SK-N-SH (cell line): ENCODE results near the gene PEX5. TPM values are rescaled to one million over a fixed set of nuclear protein-coding genes. Genes with fewer than 3 reads are reported as not detected.
A peak's percentile ranks its signal among the peaks of the same experiment; 100 is the strongest.

Source experiments
- CTCF ChIA-PET: fragments of 300-600, 350-600 bp; formaldehyde crosslinking; extraction: SDS; loops from one replicate; lab custom pipeline; 2021; lab: Yijun Ruan, JAX
- POLR2A ChIA-PET: fragments of 350-600 bp; sonication (Branson Sonifier 250); formaldehyde crosslinking; extraction: SDS; loops from one replicate; lab custom pipeline; 2020; ENCODE audit warnings: antibody characterized with exemption, inconsistent platforms; lab: Yijun Ruan, JAX
- DNase-seq: peaks from one replicate; pipeline ENCODE4 v3.0.0; 2012
- H2AFZ ChIP-seq: fragments of 200-600 bp; sonication (generic); 2 replicates; pipeline ENCODE4 v1.8.1; 2016; ENCODE audit warnings: antibody characterized with exemption, mild to moderate bottlenecking, low read depth
- H3F3A ChIP-seq: fragments of 200-600 bp; sonication (generic); replicated peaks from 2 replicates; pipeline ENCODE3; 2016; ENCODE audit warnings: antibody characterized with exemption, mild to moderate bottlenecking; ENCODE audit not compliant: insufficient read depth
- H3K27ac ChIP-seq, 2 experiments: fragments of 200-500 bp in 1 of 2; fragments of 200-600 bp in 1 of 2; sonication (Bioruptor generic) in 1 of 2; sonication (generic), shearing (Covaris generic) in 1 of 2; 2 replicates each; pipeline versions ENCODE4 v1.5.1 to v1.6.1; 2014 to 2016; ENCODE audit warnings: low read depth in 2 of 2, inconsistent platforms in 1 of 2, low read length in 1 of 2, mild to moderate bottlenecking in 1 of 2, mixed read lengths in 1 of 2
- H3K27me3 ChIP-seq: fragments of 200-600 bp; sonication (generic), shearing (Covaris generic); 2 replicates; pipeline ENCODE4 v1.6.1; 2016; ENCODE audit warnings: mixed run types; ENCODE audit not compliant: insufficient read depth
- H3K36me3 ChIP-seq, 2 experiments: fragments of 200-500 bp in 1 of 2; fragments of 200-600 bp in 1 of 2; sonication (Bioruptor generic) in 1 of 2; sonication (generic) in 1 of 2; replicated peaks in 1 of 2; 2 replicates each; pipeline versions ENCODE3 to v1.5.1; 2014 to 2016; ENCODE audit warnings: low read length in 1 of 2, mild to moderate bottlenecking in 1 of 2; ENCODE audit not compliant: insufficient read depth in 2 of 2, control insufficient read depth in 1 of 2
- H3K4me1 ChIP-seq, 2 experiments: fragments of 200-500 bp in 1 of 2; fragments of 200-600 bp in 1 of 2; sonication (Bioruptor generic) in 1 of 2; sonication (generic), shearing (Covaris generic) in 1 of 2; 2 replicates each; pipeline versions ENCODE4 v1.5.1 to v1.6.1; 2014 to 2016; ENCODE audit warnings: low read depth in 1 of 2, low read length in 1 of 2, mixed run types in 1 of 2; ENCODE audit not compliant: insufficient read depth in 2 of 2, control insufficient read depth in 1 of 2
- H3K4me2 ChIP-seq: fragments of 200-600 bp; sonication (generic), shearing (Covaris generic); 2 replicates; pipeline ENCODE4 v1.6.1; 2017; ENCODE audit warnings: mixed run types
- H3K4me3 ChIP-seq, 2 experiments: fragments of 200-500 bp in 1 of 2; fragments of 200-600 bp in 1 of 2; sonication (Bioruptor generic) in 1 of 2; sonication (generic), shearing (Covaris generic) in 1 of 2; 2 replicates each; pipeline versions ENCODE4 v1.5.1 to v1.8.1; 2014 to 2016; ENCODE audit warnings: low read depth in 2 of 2, inconsistent platforms in 1 of 2, low read length in 1 of 2, mild to moderate bottlenecking in 1 of 2, mixed read lengths in 1 of 2, moderate library complexity in 1 of 2
- H3K79me2 ChIP-seq: fragments of 200-600 bp; sonication (generic); 2 replicates; pipeline ENCODE4 v1.8.1; 2017; ENCODE audit warnings: mild to moderate bottlenecking; ENCODE audit not compliant: insufficient read depth
- H3K9ac ChIP-seq: fragments of 200-600 bp; sonication (generic); 2 replicates; pipeline ENCODE4 v1.6.1; 2017; ENCODE audit warnings: mixed run types
- H3K9me2 ChIP-seq: fragments of 200-600 bp; sonication (generic); 2 replicates; pipeline ENCODE4 v1.6.1; 2017; ENCODE audit warnings: mixed run types
- H3K9me3 ChIP-seq: fragments of 200-600 bp; sonication (generic); 2 replicates; pipeline ENCODE4 v1.6.1; 2017; ENCODE audit warnings: mixed run types, mild to moderate bottlenecking, moderate library complexity
- H4K20me1 ChIP-seq: fragments of 200-600 bp; sonication (generic); 2 replicates; pipeline ENCODE4 v1.6.1; 2017; ENCODE audit warnings: mild to moderate bottlenecking, mixed run types; ENCODE audit not compliant: insufficient read depth
- CHD2 ChIP-seq: fragments of 150-350 bp; IDR thresholded peaks from 2 replicates; pipeline ENCODE4 v1.6.1; 2018; ENCODE audit warnings: low read length; ENCODE audit not compliant: partially characterized antibody
- CTCF ChIP-seq: fragments of 200-600 bp; sonication (generic); IDR thresholded peaks from 2 replicates; pipeline ENCODE4 v1.6.1; 2017; ENCODE audit warnings: antibody characterized with exemption, mild to moderate bottlenecking, moderate library complexity
- ELF1 ChIP-seq: IDR thresholded peaks from 2 replicates; pipeline ENCODE4 v1.4.0; 2012
- EP300 ChIP-seq, 2 experiments: IDR thresholded peaks; 2 replicates each; pipeline versions ENCODE4 v1.4.0 to v1.6.1; 2012; ENCODE audit warnings: borderline replicate concordance in 1 of 2, low read depth in 1 of 2, low read length in 1 of 2
- FOSL2 ChIP-seq: IDR thresholded peaks from 2 replicates; pipeline ENCODE4 v1.4.0; 2012; ENCODE audit warnings: low read depth, mild to moderate bottlenecking, moderate library complexity, borderline replicate concordance
- FOXJ3 ChIP-seq: sonication (generic); formaldehyde crosslinking; IDR thresholded peaks from 2 replicates; pipeline ENCODE4 v1.5.1; 2020; ENCODE audit warnings: mild to moderate bottlenecking, missing genetic modification reagents
- FOXM1 ChIP-seq: IDR thresholded peaks from 2 replicates; pipeline ENCODE4 v1.4.0; 2012; ENCODE audit warnings: low read depth, mild to moderate bottlenecking
- GABPA ChIP-seq: IDR thresholded peaks from 2 replicates; pipeline ENCODE4 v1.4.0; 2012; ENCODE audit warnings: low read depth, mild to moderate bottlenecking
- IRF3 ChIP-seq: fragments of 150-350 bp; IDR thresholded peaks from 2 replicates; pipeline ENCODE4 v1.6.1; 2016; ENCODE audit warnings: mild to moderate bottlenecking, low read depth, low read length
- JUND ChIP-seq: IDR thresholded peaks from 2 replicates; pipeline ENCODE4 v1.4.0; 2012
- MAX ChIP-seq: IDR thresholded peaks from 2 replicates; pipeline ENCODE4 v1.4.0; 2012; ENCODE audit warnings: low read depth
- NFIC ChIP-seq: IDR thresholded peaks from 2 replicates; pipeline ENCODE4 v1.4.0; 2012; ENCODE audit warnings: borderline replicate concordance
- NRF1 ChIP-seq: IDR thresholded peaks from 2 replicates; pipeline ENCODE4 v1.6.1; 2012; ENCODE audit warnings: low read depth, mild to moderate bottlenecking, low read length
- PBX3 ChIP-seq: IDR thresholded peaks from 2 replicates; pipeline ENCODE4; 2012
- RAD21 ChIP-seq: IDR thresholded peaks from 2 replicates; pipeline ENCODE4 v1.6.1; 2012; ENCODE audit warnings: mild to moderate bottlenecking, low read length
- SIN3A ChIP-seq: IDR thresholded peaks from 2 replicates; pipeline ENCODE4 v1.6.1; 2012; ENCODE audit warnings: low read depth, mild to moderate bottlenecking, low read length, moderate library complexity, borderline replicate concordance
- TAF1 ChIP-seq: IDR thresholded peaks from 2 replicates; pipeline ENCODE4 v1.6.1; 2012; ENCODE audit warnings: low read depth, mild to moderate bottlenecking, low read length, moderate library complexity, borderline replicate concordance
- USF1 ChIP-seq: IDR thresholded peaks from 2 replicates; pipeline ENCODE4 v1.4.0; 2012; ENCODE audit warnings: low read depth, borderline replicate concordance
- USF2 ChIP-seq: fragments of 150-350 bp; IDR thresholded peaks from 2 replicates; pipeline ENCODE4 v1.6.1; 2017; ENCODE audit warnings: antibody characterized with exemption, low read length, low read depth, borderline replicate concordance
- ZBTB33 ChIP-seq: IDR thresholded peaks from 2 replicates; pipeline ENCODE4 v1.4.0; 2012; ENCODE audit warnings: low read depth, borderline replicate concordance
- WGBS: methylation state at CpG from one replicate; pipeline ENCODE4 v1.1.6; 2017; ENCODE audit warnings: low lambda C conversion rate; 5-methylcytosine and 5-hydroxymethylcytosine counted together
- polyA plus RNA-seq, 3 experiments: library from polyadenylated mRNA; depleted of rRNA; stranded (reverse); fragments of >200 nt; gene quantifications; 2 replicates each; pipeline ENCODE4 v1.2.3, GENCODE V29; 2012

PEX5 gene
- polyA plus RNA-seq, 1 of the 3 experiments (the other 2 are of a cell fraction), result 22.6 TPM

- Histone ChIP-seq H3K79me2 (no peaks in the 10 kb centered on the region; the same call in 1 of the 2 replicates), H3F3A (no peaks in the 10 kb centered on the region), H3K27ac (peak overlapping the region in 1 of 2 experiments; percentile 76; a peak in 2 of 4 replicates), H3K9ac (peak overlapping the region; percentile 71), H3K9me3 (no peaks in the 10 kb centered on the region), H2AFZ (peak overlapping the region; percentile 85), H4K20me1 (no peaks in the 10 kb centered on the region), H3K4me1 (peaks cover 9 to 20% of the 10 kb centered on the region in 2 experiments; a peak in 3 of 4 replicates), H3K9me2 (no peaks in the 10 kb centered on the region), H3K36me3 (peaks cover 16 to 40% of the 10 kb centered on the region in 2 experiments), H3K4me3 (peak overlapping the region; percentile 91 to 95), H3K4me2 (peak overlapping the region; percentile 96), H3K27me3 (no peaks in the 10 kb centered on the region)
- POLR2A ChIA-PET, result interaction anchor here (0.9 kb wide), 1 partner anchor 35 kb away, joined by 3 read pairs; no protein-coding TSS in a partner anchor
- no peak for TF ChIP-seq NFIC
- no peak for TF ChIP-seq NRF1
- TF ChIP-seq MAX, result no peak
- no peak for TF ChIP-seq JUND
- no peak for TF ChIP-seq GABPA
- TF ChIP-seq CTCF, result no peak
- no peak for TF ChIP-seq USF1
- no peak for TF ChIP-seq RAD21
- no peak for TF ChIP-seq IRF3
- TF ChIP-seq ELF1, result no peak
- TF ChIP-seq FOXJ3 (CRISPR knock-in tag), result no peak
- TF ChIP-seq FOXM1, result no peak
- TF ChIP-seq CHD2, result no peak
- no peak for TF ChIP-seq EP300 (IDR thresholded peaks at IDR 0.05; ENCODE audit: borderline replicate concordance in 1 of 2, low read depth in 1 of 2, low read length in 1 of 2)
- no peak for TF ChIP-seq ZBTB33
- TF ChIP-seq PBX3, result no peak
- TF ChIP-seq USF2, result no peak
- no peak for TF ChIP-seq TAF1
- TF ChIP-seq FOSL2, result no peak
- TF ChIP-seq SIN3A, result no peak
- CTCF ChIA-PET, result interaction anchor here (0.6 to 3.3 kb wide), 5 partner anchors 11 to 246 kb away, joined by 3 to 30 read pairs (median 3); partner anchors contain the start of genes C12orf57 and RNU7-1
- WGBS, result 41% methylated on average over 10 of the region's 17 CpGs
- no peak for DNase-seq
Measured at GRCh38 chr12:7190268-7191055, 976 bp downstream of the PEX5 start.
